ENCODE results near the gene MARS1. TPM values are rescaled to one million over a fixed set of nuclear protein-coding genes. Genes with fewer than 3 reads are reported as not detected.

MARS1 gene
- total RNA-seq, result 139 and 141 TPM in 2 replicates

GRCh38 chr12:57487597-57488401 is at the start of gene MARS1:
Gene MARS1, plus strand, starts transcription at chr12:57488068. Its CDS starts 23 bp downstream, at chr12:57488091.

GRCh38 chr12:57454566-57455373 is 33.1 kb upstream of the MARS1 start, which contains the start of gene INHBE:
Gene INHBE, plus strand, starts transcription at chr12:57455307. Its CDS starts 230 bp downstream, at chr12:57455537.

GRCh38 chr12:57459750-57460467 is 28.0 kb upstream of the MARS1 start, which contains the start of gene GLI1:
Gene GLI1, plus strand, starts transcription at chr12:57459785. Its CDS starts 3,907 bp downstream, at chr12:57463692.

GRCh38 chr12:57479376-57480115 is 8.3 kb upstream of the MARS1 start, which contains the start of gene ARHGAP9:
Gene ARHGAP9, minus strand, starts transcription at chr12:57479866. Its CDS starts 460 bp downstream, at chr12:57479406.

GRCh38 chr12:57520053-57520818 is 32.4 kb downstream of the MARS1 start, which contains the start of gene DDIT3:
Gene DDIT3, minus strand, starts transcription at chr12:57520514. Its CDS starts 3,108 bp downstream, at chr12:57517406.

GRCh38 chr12:57522011-57522886 is 34.4 kb downstream of the MARS1 start, which contains the start of gene MBD6:
Gene MBD6, plus strand, starts transcription at chr12:57522824. Its CDS starts 1,480 bp downstream, at chr12:57524304.

GRCh38 chr12:57546438-57547287 is 58.8 kb downstream of the MARS1 start, which contains the start of gene DCTN2:
Gene DCTN2, minus strand, starts transcription at chr12:57547192. Its CDS starts 129 bp downstream, at chr12:57547063.

GRCh38 chr12:57549909-57550640 is 62.2 kb downstream of the MARS1 start, which contains the start of gene KIF5A:
Gene KIF5A, plus strand, starts transcription at chr12:57550044. Its CDS starts 228 bp downstream, at chr12:57550272.

Small RNAs within 50 kb of the gene (small RNA-seq; reads per million reads assigned to genes)
- gene MIR616, result not detected

Other genes with a start within 250 kb of the MARS1 start
- gene STAC3, start 236.9 kb upstream of the MARS1 start, total RNA-seq, result not detected in 2 replicates
- 18.1 and 21.4 TPM in 2 replicates for gene R3HDM2, start 57.0 kb upstream of the MARS1 start, total RNA-seq
- gene INHBC, start 53.3 kb upstream of the MARS1 start, total RNA-seq, result not detected in 2 replicates
- gene INHBE, start 32.8 kb upstream of the MARS1 start, total RNA-seq, result not detected in 2 replicates
- 0.07 TPM in 1 of 2 replicates, not detected in the other for gene GLI1, start 28.3 kb upstream of the MARS1 start, total RNA-seq
- gene ARHGAP9, start 8.2 kb upstream of the MARS1 start, total RNA-seq, result 0.13 TPM in 1 of 2 replicates, not detected in the other
- gene DDIT3, start 32.4 kb downstream of the MARS1 start, total RNA-seq, result 6.3 and 6.7 TPM in 2 replicates
- 8.5 and 12.6 TPM in 2 replicates for gene MBD6, start 34.8 kb downstream of the MARS1 start, total RNA-seq
- 128 and 152 TPM in 2 replicates for gene DCTN2, start 59.1 kb downstream of the MARS1 start, total RNA-seq
- under 0.01 and 0.07 TPM in 2 replicates for gene KIF5A, start 62.0 kb downstream of the MARS1 start, total RNA-seq
- 12.5 and 15.1 TPM in 2 replicates for gene PIP4K2C, start 103.1 kb downstream of the MARS1 start, total RNA-seq
- 4.1 and 6.5 TPM in 2 replicates for gene DTX3, start 116.8 kb downstream of the MARS1 start, total RNA-seq
- 2.2 and 2.7 TPM in 2 replicates for gene ARHGEF25, start 123.4 kb downstream of the MARS1 start, total RNA-seq
- gene B4GALNT1, start 145.1 kb downstream of the MARS1 start, total RNA-seq, result 0.14 and 0.27 TPM in 2 replicates
- gene OS9, start 206.1 kb downstream of the MARS1 start, total RNA-seq, result 141 and 155 TPM in 2 replicates

All from thoracic aorta endothelial cell (primary cell).